Spleen (tissue), 7 donors: Measurements from ENCODE around the gene RIMKLA.

Source experiments
- POLR2A ChIP-seq, 3 donors: fragments of 450-650 bp; IDR thresholded peaks; one replicate each; pipeline ENCODE4 v1.5.1; 2017; ENCODE audit warnings: antibody characterized with exemption in 3 of 3, mild to moderate bottlenecking in 1 of 3
- TF ChIP-seq, protein P1 (sequence below), 11 experiments: fragments of 200-600 bp in 7 of 11; fragments of 450-650 bp in 4 of 11; sonication (generic) in 4 of 11; IDR thresholded peaks in 8 of 11; conservative IDR thresholded peaks in 3 of 11; 1 replicate in 7 of 11; 2 replicates in 4 of 11; pipeline versions ENCODE4 v1.4.0 to v1.8.0; 2016 to 2021; ENCODE audit warnings: antibody characterized with exemption in 11 of 11, inconsistent platforms in 4 of 11, mild to moderate bottlenecking in 1 of 11
- donor health status: DM: no; HTN: no; CAD: no; lungs with moderate emphysema.
- donor health status: DM: no; HTN: no; CAD: no.
- donor health status: DM: no; HTN: no; CAD: no.

DNA sequence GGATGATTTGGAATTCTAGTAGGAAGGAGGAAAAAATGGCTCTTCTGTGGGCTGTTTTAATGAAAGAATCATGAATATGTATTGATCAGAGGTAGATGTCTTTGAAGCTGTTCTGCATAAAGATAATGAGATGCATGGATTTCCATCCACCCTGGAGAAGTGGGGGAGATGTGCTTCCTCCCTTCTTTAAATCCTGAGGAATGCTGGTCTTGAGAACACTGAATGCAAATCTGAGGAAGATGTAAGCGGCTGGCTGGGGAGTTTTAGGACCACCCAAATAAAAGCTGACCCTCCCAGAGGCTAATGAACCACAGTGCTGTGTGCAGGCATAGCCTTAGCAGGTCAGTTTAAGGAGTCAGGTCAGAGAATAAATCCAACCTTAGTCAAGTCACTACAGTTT, 37.9 kb downstream of the RIMKLA start:
- TF ChIP-seq, protein P1, sequence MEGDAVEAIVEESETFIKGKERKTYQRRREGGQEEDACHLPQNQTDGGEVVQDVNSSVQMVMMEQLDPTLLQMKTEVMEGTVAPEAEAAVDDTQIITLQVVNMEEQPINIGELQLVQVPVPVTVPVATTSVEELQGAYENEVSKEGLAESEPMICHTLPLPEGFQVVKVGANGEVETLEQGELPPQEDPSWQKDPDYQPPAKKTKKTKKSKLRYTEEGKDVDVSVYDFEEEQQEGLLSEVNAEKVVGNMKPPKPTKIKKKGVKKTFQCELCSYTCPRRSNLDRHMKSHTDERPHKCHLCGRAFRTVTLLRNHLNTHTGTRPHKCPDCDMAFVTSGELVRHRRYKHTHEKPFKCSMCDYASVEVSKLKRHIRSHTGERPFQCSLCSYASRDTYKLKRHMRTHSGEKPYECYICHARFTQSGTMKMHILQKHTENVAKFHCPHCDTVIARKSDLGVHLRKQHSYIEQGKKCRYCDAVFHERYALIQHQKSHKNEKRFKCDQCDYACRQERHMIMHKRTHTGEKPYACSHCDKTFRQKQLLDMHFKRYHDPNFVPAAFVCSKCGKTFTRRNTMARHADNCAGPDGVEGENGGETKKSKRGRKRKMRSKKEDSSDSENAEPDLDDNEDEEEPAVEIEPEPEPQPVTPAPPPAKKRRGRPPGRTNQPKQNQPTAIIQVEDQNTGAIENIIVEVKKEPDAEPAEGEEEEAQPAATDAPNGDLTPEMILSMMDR (IDR thresholded peaks at IDR 0.05 in 8 of 11, conservative IDR thresholded peaks at IDR 0.05 in 3 of 11): no peak
- no peak for TF ChIP-seq POLR2A (IDR thresholded peaks at IDR 0.05)
